Natural killer cell (primary cell): ENCODE results near the gene RNF125. TPM values are rescaled to one million over a fixed set of nuclear protein-coding genes. Genes with fewer than 3 reads are reported as not detected.
"Not testable (repeated sequence)": the region's sequence is repeated elsewhere in the genome, so short reads cannot be mapped to it uniquely, and the experiment has no call there.

Experiments used
- ATAC-seq, 3 donors: fragments of 150-1000 bp in 2 of 3; fragments of 200-7000 bp in 1 of 3; cut with Tn5 transposase; 1 replicate in 1 of 3; 2 replicates in 2 of 3; pipeline ENCODE4 v1.10.0; 2021; ENCODE audit warnings: mild to moderate bottlenecking in 2 of 3, moderate library complexity in 2 of 3
- DNase-seq, 2 donors: peaks; one replicate each; pipeline versions ENCODE4 v3.0.0 to v3.0.0-alpha.2; 2013 to 2021; ENCODE audit warnings: mixed read lengths in 1 of 2
- H3K27ac ChIP-seq: one replicate; pipeline ENCODE4 v1.5.1; 2013; ENCODE audit warnings: mild to moderate bottlenecking, low read length
- H3K27me3 ChIP-seq: one replicate; pipeline ENCODE4 v1.6.1; 2013; ENCODE audit warnings: low read length; ENCODE audit not compliant: control insufficient read depth, insufficient read depth
- H3K36me3 ChIP-seq: one replicate; pipeline ENCODE4 v1.6.1; 2013; ENCODE audit warnings: low read length; ENCODE audit not compliant: control insufficient read depth, insufficient read depth
- H3K4me1 ChIP-seq: one replicate; pipeline ENCODE4 v1.6.1; 2013; ENCODE audit warnings: low read length; ENCODE audit not compliant: control insufficient read depth, insufficient read depth
- H3K4me3 ChIP-seq: one replicate; pipeline ENCODE4 v1.5.1; 2013; ENCODE audit warnings: low read length
- H3K9me3 ChIP-seq: one replicate; pipeline ENCODE4 v1.6.1; 2013; ENCODE audit warnings: low read length; ENCODE audit not compliant: control insufficient read depth, insufficient read depth
- H3K27ac Mint-ChIP-seq, 2 donors: one replicate each; pipeline ENCODE4 v1.8.0; 2022; ENCODE audit warnings: mild to moderate bottlenecking in 2 of 2, mixed read lengths in 2 of 2, moderate library complexity in 1 of 2
- H3K27me3 Mint-ChIP-seq, 2 donors: one replicate each; pipeline ENCODE4 v1.8.0; 2022; ENCODE audit warnings: low read depth in 2 of 2, mixed read lengths in 2 of 2
- H3K36me3 Mint-ChIP-seq: one replicate; pipeline ENCODE4 v1.8.0; 2022; ENCODE audit warnings: mixed read lengths
- H3K4me1 Mint-ChIP-seq, 2 donors: one replicate each; pipeline ENCODE4 v1.8.0; 2022; ENCODE audit warnings: mixed read lengths in 2 of 2
- H3K4me3 Mint-ChIP-seq: one replicate; pipeline ENCODE4 v1.8.0; 2022; ENCODE audit warnings: mild to moderate bottlenecking, moderate library complexity, mixed read lengths
- H3K9me3 Mint-ChIP-seq, 2 donors: one replicate each; pipeline ENCODE4 v1.8.0; 2022; ENCODE audit warnings: mixed read lengths in 2 of 2
- CTCF ChIP-seq: fragments of 200-600 bp; IDR thresholded peaks from one replicate; pipeline ENCODE4 v1.8.0; 2022; ENCODE audit warnings: antibody characterized with exemption
- WGBS: methylation state at CpG from one replicate; pipeline ENCODE4 v1.1.7; 2013; ENCODE audit warnings: missing lambda C conversion rate; ENCODE audit not compliant: insufficient coverage; 5-methylcytosine and 5-hydroxymethylcytosine counted together
- intact Hi-C: fragments of 100-400 bp; cut with micrococcal nuclease; formaldehyde crosslinking; loops from one replicate; pipeline ENCODE4 v1.14.2; 2022
- total RNA-seq, 4 donors: library from RNA; stranded (reverse); fragments of 120-200 nt in 1 of 4; gene quantifications; one replicate each; pipeline versions ENCODE4 v1.2.3 to v1.2.4, GENCODE V29; 2013 to 2022

The RNF125 gene
- total RNA-seq, 3 donors from 2014 or later (not counting 1 experiment from before 2014, with no cell fraction given), result 74.7 to 105 (median 96.7) TPM

DNA sequence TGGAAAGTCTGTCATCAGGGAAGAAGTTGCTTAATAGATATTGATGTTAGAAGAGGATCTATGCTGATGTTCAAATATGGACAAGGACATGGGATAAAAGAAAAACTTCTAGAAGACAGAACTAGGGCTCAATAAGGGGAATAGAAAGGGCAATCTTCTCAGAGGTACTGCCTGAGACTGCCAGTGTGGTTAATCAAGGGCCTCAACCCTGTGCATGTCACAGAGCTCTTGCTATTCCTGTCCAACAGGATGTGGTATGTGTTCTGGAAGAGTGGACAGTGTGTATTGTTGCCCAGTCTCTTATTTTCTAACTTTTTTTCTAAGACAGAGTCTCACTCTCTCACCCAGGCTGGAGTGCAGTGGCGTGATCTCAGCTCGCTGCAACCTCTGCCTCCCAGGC lies 27.8 kb upstream of the RNF125 start:
- Histone ChIP-seq H3K4me3 (no peak overlapping the region), H3K27me3 (no peaks in the 10 kb centered on the region), H3K9me3 (no peaks in the 10 kb centered on the region), H3K27ac (no peak overlapping the region), H3K4me1 (peaks cover 2% of the 10 kb centered on the region), H3K36me3 (no peaks in the 10 kb centered on the region)
- WGBS, result 74% methylated on average over 2 of the region's 2 CpGs
- intact Hi-C loops, result no loop called here
- TF ChIP-seq CTCF, result no peak
- DNase-seq, result no peak
- H3K4me3 Mint-ChIP-seq, result no peak overlapping the region
- H3K27me3 Mint-ChIP-seq, result peaks cover 0 to 3% of the 10 kb centered on the region in 2 donors
- H3K36me3 Mint-ChIP-seq, result no peaks in the 10 kb centered on the region
- no peak for ATAC-seq
- no peaks in the 10 kb centered on the region for H3K9me3 Mint-ChIP-seq
- H3K4me1 Mint-ChIP-seq, result peaks cover 5 to 6% of the 10 kb centered on the region in 2 donors
- no peak overlapping the region for H3K27ac Mint-ChIP-seq

DNA sequence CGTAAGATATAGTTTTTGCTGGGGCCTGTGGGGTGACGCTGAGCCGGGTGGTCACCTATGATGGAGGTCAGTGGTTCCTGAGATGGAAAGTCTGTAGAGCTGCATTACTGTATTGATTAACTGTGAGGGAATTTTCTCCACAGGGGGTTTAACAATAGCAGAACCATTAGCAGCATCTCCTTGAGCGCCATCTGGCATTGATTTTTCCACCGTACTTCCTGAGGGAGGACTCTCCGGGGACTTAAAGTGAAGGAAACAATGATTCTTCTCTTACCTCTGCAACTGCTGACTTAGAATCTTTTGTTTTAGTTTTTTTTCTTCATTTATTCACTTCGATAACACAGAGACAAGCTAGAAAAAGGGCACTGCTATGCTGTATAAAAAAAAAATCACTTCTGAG lies 22.6 kb upstream of the RNF125 start:
- no peak overlapping the region for H3K27ac ChIP-seq
- Mint-ChIP-seq H3K36me3 (no peaks in the 10 kb centered on the region), H3K4me3 (no peak overlapping the region), H3K27ac (no peak overlapping the region), H3K27me3 (peaks cover 0 to 3% of the 10 kb centered on the region in 2 donors), H3K9me3 (no peaks in the 10 kb centered on the region), H3K4me1 (peaks cover 0 to under 1% of the 10 kb centered on the region in 2 donors)
- no peak overlapping the region for H3K4me3 ChIP-seq
- no peaks in the 10 kb centered on the region for H3K27me3 ChIP-seq
- no peaks in the 10 kb centered on the region for H3K36me3 ChIP-seq
- DNase-seq, result no peak
- WGBS, result 90% methylated on average over 6 of the region's 7 CpGs
- H3K9me3 ChIP-seq, result no peaks in the 10 kb centered on the region
- TF ChIP-seq CTCF, result no peak
- ATAC-seq, result no peak
- no peaks in the 10 kb centered on the region for H3K4me1 ChIP-seq
- intact Hi-C loops, result no loop called here

DNA sequence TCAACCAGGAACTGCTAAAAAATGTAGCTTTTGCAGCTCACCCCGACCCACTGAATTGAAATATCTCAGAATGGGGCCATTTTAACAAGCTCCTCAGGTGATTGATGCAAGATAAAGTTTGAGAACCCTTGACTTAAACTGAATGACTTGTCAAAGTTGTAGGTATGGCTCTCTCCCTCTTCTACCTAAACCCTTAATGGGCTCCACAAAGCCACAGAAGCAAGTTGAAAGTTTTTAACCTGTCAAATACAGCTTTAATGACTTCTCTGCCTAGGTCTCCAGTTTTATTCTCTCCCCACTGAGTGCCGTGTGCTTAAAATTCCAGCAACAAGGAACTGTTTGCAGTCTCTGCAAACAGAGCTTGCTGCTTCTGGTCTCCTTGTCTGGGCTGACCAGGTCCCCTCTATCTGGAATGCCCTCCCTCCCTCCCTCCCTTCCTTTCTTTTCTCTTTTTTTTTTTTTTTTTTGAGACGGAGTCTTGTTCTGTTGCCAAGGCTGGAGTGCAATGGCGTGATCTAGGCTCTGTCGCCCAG lies 19.7 kb upstream of the RNF125 start:
- DNase-seq, result no peak

GRCh38 chr18:32001141-32001540 lies 17.5 kb upstream of the RNF125 start:
- H3K27ac Mint-ChIP-seq, DNase-seq, ATAC-seq: not testable (repeated sequence)

More for the DNA sequence above, 19.7 kb upstream of the RNF125 start:
- intact Hi-C loops, result no loop called here
- Histone ChIP-seq H3K27me3 (no peaks in the 10 kb centered on the region), H3K4me3 (no peak overlapping the region), H3K36me3 (no peaks in the 10 kb centered on the region), H3K9me3 (no peaks in the 10 kb centered on the region), H3K4me1 (no peaks in the 10 kb centered on the region), H3K27ac (no peak overlapping the region)
- no peak for TF ChIP-seq CTCF
- WGBS, result 89% methylated on average over 2 of the region's 5 CpGs
- Mint-ChIP-seq H3K27me3 (peaks cover 0 to 6% of the 10 kb centered on the region in 2 donors), H3K27ac (no peak overlapping the region), H3K4me1 (no peaks in the 10 kb centered on the region), H3K36me3 (no peaks in the 10 kb centered on the region), H3K4me3 (no peak overlapping the region), H3K9me3 (no peaks in the 10 kb centered on the region)
- ATAC-seq, result no peak

GRCh38 chr18:32003822-32004221 lies 14.8 kb upstream of the RNF125 start:
- H3K4me3 Mint-ChIP-seq, H3K9me3 Mint-ChIP-seq, ATAC-seq, DNase-seq, H3K4me1 Mint-ChIP-seq, H3K9me3 ChIP-seq, H3K4me3 ChIP-seq, H3K36me3 Mint-ChIP-seq, H3K36me3 ChIP-seq, H3K4me1 ChIP-seq, H3K27me3 ChIP-seq, H3K27ac ChIP-seq, H3K27ac Mint-ChIP-seq, intact Hi-C loops, H3K27me3 Mint-ChIP-seq: not testable (repeated sequence)
- WGBS, result 98% methylated on average over 2 of the region's 2 CpGs

More at GRCh38 chr18:32001141-32001540, 17.5 kb upstream of the RNF125 start:
- H3K4me3 ChIP-seq, H3K27me3 Mint-ChIP-seq, H3K4me3 Mint-ChIP-seq, H3K9me3 ChIP-seq, H3K36me3 Mint-ChIP-seq, H3K4me1 ChIP-seq, H3K4me1 Mint-ChIP-seq, intact Hi-C loops, H3K36me3 ChIP-seq, H3K27ac ChIP-seq, H3K9me3 Mint-ChIP-seq, H3K27me3 ChIP-seq: not testable (repeated sequence)
- WGBS, result 93% methylated on average over 7 of the region's 7 CpGs
